DMS153 treated with DMSO at 0.1 percent for 48 hours (cell line): ENCODE data around the gene DAPK1.

Experiments
- DNase-seq: peaks from one replicate; lab custom pipeline; 2025; ENCODE audit not compliant: unreplicated experiment; lab: John Stamatoyannopoulos, UW

The DAPK1 gene

DNA sequence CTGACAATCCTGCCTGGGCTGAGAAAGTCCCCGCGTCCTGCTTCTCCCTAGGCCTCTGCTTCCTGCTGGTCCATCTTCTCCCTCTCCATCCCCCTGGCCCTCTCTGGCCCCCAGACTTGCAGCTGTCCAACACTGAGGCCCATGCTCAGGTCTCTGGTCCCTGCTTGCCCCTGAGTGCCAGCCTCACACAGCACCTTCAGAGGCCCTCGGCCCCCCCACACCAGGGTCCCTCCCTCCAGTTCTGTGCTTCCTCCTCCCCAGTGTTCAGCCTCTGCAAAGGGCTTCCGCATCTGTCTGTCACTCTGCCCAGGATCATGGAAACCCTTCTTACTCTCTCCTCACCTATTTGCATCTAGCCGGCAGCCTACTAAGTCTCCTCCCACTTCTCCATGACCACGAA, 165.9 kb downstream of the DAPK1 start:
- DNase-seq, result no peak

DNA sequence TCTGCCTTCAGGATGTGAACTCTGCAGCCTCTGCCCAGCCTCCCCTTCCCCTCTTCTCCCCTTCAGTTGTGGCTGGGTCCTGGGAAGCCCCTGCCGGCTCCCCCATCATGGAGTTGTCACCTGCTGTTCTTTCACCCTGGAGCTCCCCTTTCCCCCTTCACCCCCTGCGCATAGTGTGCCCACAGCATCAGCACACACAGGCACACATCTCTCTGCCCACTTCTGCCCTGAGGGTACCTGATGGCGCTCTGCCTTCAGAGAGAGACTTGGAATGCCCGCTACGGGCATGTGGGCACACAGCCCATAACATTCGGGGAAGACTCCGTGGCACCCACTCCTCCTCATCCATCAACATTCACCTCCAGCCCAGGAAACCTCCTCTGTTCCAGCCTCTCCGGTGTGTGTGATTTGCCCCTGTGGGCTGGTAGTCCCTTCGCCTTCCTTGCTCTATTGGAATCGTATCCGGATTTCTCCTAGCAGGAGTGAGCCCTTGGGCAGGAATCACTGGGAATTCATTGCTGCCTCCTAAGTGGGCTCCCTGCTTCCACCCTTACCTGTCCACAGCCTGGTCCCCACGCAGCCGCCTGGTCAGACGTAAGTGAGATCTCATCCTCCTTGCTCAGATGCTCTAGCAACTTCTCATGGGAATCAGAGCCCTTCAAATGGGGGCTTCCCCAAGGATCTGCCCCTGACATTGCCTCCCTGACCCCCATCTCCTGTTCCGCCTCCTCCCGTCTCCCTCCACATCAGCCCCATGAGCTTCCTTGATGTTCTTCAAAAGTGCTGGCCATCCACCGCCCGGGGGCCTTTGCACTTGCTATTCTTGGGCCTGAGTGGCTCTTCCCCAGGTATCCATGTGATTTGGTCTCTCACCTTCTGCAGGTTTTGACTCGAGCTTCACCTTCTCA, 166.7 kb downstream of the DAPK1 start:
- no peak for DNase-seq

DNA sequence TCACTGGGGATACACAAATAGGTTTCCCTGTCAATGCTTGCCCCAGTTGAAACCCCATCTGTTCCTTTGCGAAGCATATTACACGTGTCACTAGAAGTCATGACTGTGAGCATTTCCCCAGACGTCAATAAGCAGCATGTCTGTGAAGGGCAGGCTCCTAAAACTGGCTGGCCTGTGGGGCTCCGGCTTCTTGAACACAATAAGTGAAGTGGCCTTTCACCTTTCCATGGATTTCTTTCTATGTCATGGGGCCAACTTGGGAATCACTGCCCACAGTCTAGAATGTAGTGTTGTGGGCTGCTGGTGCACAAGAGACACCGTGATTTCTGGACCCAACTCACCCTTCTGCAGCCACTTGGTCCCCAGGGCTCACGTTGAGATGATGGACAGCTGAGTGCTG, 167.8 kb downstream of the DAPK1 start:
- DNase-seq, result no peak

DNA sequence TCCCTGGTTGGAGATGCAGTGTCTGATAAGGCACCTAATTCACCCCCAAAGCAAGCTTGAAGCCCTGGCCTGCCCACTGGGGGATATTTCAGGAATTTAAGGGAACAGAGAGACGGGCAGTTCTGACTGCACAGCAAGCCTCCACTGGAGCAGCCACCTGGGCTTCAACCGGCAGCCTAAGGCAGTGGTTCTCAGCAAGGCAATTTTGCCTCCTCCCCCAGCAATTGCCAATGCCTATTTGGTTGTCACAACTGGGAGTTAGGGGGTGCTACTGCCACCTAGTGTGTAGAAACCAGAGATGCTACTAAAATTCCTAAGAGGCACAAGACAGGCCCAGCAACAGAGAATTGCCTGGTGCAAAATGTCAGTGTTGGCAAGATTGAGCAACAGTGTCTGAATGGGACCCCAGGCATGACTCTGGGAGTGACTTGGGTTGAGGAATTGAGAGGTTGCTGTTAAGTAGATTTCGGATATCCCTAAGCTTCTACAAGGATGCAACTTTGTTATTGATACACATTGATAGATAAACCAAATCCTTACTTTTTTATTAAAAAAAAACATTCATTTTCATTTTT, 169.6 kb downstream of the DAPK1 start:
- DNase-seq, result no peak

DNA sequence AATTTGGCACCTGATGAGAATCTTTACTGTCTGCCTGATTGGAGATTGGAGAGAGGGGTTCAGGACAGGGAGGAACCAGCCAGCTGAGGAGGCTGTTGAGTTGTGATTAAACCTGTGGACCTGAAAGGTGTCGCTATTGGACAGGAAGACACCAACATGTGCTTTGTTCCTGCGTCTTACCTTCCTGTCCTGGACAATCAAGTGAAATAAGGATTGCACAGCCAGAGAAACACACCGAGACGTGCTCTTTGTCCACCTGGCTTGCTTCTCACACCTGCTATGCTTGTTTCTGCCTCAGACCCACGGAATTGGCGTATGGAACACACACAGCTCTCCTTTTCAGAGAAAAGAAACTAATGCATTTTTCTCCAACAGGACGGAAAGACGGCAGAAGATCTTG, 170.6 kb downstream of the DAPK1 start:
- DNase-seq, result no peak

DNA sequence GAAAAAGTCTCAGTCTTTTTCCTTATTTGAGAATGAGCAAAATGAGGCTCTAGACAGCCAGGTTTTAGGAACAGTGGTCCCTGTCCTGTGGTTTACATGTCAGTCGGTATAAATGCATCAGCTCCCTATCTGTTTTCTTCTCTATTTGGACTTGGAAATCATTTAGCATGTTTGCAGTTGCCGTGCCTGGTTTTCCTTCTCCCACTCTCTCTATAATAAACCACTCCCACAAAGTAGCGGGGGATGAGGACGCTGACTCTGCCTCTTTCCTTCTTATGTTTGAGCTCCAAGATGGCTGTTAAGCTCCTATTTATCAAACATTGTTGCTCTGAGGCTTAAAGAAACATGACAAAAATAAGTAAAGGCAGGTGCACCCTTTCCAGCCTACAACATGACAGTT, 171.1 kb downstream of the DAPK1 start:
- DNase-seq, result no peak

DNA sequence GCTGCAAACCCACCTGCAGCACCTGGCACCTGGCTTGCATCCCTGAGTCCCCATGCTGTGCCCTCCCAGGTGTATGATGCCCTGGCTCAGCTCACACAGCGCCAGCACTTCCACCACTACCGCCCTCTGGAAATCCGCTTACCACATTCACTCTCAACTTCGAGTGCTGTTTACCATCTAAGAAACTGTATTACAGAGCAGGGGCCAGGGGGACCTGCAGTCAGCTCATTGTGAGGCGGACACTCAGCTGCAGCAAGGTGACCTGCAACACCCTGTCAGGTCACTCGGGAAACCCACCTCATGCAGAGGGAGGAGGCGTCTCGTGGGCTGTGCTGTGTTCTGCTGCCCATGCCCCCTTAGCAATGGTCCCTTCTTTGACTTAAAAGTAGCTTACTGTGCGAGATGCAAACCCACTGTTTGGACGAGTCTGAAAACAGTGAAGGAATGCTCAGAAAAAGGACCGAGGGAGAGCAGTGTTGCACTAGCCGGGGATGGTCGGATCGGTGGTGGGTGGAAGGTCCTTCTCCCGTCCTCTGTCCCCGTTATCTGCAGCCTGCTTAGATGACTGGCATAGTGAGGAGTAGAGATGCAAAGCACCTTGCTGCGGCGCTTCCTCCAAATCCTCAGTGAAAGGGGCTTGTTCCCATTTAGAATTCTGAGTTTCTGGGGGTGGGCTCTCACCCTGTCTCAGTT, 173.1 kb downstream of the DAPK1 start:
- DNase-seq, result peak; percentile 14

DNA sequence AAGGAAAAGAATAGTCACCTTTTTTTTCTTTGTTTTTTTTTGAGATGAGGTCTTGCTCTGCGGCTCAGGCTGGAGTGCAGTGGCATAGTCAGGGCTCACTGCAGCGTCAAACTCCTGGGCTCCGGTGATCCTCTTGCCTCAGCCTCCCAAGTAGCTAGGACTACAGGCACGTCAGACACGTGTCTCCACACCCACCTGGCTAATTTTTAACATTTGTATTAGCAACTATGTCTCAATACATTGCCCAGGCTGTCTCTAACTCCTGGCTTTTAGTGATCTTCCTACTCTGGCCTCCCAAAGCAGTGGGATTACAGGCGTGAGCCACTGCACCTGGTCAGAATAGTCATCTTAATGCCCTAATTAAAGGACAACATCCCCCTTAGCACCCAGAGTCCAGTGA, 173.8 kb downstream of the DAPK1 start:
- no peak for DNase-seq

DNA sequence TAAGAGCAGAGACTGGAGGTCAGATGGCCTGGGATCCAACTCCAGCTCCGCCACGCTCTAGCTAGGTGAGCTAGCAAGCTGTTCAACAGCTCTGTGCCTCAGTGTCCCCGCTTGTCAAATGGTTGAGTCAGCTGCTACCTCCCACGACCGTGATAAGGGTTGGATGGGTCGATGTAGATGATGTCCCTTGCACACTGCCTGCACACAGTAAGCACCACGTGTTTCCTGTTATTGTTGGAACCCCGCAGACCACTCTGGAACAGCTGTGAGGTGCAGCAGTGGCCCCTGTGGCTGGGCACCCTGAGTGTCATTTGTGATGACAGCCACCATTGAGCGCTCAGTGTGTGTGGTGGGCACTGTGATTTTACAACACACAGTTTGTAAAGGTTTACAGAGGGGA, 174.3 kb downstream of the DAPK1 start:
- DNase-seq, result no peak

DNA sequence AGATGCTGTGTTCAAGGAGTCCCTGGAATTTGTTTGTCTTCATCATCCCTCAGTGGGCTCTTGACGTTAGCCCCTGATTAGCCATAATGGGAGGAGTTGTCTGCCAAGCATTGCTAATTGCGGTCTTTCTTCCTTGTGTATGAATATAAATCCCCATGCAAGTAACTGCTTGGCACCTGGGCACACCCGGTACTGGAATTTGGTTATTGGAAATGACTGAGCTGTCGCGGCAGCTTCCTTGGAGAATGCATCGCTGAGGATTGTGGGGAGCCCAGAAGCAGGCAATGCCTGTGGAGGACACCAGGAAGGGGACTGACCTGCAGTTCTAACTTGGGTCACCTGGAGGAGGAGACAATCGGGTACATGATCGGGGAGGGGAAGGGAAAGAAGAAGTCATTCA, 174.9 kb downstream of the DAPK1 start:
- DNase-seq, result no peak

DNA sequence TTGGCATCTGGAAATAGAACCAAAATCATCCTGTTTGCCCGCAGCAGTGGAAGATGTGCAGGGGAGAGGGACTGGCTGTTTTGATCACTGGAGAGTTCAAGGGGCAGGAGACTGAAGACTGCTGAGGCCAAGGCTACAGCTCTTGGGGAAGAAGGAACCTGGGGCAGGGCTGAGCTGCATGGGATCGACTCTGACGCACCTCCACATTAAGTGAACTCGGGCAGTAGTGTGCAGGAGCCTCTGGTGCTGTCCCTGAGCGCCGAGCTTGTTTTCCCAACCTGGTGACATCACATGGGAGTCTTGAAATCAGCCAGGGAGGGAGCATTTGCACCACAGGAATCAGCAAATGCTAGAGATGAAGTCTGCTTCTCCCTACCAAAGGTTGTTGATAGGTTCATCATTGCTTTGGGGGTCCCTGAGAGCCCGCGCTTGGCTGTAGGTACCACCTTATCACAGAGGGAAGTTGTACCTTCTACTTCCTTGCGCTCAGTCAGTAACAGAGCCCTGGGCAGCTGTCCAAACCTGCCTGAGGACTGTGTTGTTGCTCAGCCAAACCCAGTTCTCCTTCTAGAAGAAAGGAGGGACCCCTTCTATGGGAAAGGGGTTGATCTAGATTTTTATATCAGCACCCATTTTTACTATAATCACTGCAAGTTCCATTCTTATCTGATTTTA, 175.9 kb downstream of the DAPK1 start:
- no peak for DNase-seq

DNA sequence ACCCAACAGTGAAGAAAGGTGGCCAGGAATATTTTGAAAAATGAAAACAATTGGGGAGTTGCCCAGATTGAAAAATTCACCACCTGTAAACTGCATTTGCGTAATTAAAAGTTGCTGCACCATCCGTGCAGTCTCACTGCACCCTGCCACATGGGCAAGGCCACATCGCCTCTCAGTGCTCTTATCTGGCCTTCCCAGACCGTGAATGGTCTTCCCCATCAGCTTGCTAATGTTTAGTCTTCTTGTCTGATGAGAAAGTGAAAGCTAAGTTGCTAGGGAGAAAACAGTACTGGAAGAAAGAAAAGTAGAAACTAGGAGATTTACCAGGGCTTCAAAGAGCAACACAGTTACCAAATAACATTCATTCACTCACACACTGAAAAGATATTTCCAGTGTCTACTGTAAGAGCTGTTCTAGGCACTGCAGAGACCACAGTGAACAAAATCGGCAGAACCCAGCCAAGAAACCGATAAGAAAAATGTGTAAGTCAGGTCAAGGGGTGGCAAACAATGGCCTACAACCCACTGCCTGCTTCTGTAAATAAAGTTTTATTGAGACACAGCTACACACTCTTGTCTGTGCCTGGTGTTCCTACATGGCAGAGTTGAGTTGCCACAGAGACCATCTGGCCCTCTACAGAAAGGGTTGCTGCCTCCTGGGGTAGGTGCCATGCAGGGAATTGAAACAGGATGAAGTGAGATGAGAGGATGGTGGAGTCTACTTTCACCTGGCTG, 177.1 kb downstream of the DAPK1 start:
- no peak for DNase-seq

DNA sequence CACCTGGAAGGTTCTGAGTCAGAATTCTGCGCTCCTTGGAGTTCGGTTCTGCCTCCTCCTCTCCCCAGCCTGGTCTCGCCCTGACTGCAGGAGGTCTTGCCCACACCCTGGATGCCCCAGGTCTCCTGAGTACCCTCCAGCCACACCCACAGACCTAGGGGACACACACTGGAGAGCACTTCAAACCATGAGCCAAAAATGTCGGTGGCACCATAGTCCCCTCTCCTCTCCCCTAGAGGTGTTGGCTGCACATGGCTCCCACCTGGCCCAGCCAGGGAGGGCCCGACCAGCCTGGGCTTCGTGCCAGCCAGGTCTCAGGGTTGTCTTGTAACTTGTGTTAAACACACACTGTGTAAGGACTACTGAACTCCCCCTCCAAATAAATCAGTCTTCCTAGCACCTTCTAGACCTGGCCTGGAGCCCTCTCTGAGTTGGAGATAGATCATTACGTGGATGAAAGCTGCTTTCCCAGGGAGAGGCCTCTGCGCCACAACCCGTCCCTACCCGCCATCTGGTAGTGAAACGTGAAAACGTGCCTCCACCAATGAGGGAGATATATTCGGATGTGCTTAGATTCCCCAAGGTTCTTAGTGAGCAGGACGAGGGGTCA, 178.3 kb downstream of the DAPK1 start:
- DNase-seq, result no peak

DNA sequence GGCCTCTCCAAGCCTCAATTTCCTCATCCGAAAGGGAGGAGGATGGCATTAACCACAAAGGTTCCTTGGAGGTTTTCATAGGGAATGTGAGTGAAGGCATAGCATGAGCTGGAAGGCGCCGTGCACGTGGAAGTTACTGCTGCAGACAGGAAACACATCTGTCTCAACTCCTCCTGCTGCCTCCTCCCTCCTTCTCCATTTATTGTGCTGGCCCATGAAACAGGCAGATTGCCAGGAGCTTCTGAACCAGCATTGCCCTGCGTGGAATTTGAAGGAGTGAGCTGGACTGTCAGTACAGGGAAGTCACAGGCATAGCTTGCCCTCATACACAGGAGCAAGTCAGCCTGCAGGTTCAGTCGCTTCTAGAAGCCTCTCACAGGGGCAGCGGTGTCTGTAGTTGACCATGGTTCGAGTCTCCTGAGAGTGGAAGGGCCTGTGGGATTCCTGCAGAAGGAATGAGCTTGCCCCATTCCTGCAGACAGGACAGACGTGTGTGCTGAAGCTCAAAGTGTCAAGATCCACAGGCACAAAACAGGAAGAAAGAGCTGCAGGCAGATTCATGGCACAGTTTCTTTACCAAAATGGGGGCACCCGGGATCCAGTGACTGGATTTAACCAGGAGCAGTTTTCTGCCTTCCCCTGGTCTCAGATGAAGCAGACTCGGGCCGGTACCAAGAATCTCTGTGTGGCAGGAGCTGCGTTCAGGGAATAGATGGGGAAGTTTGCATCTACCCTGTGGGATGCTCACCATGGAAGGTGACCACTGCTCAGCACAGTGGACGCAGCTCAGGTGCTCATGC, 179.5 kb downstream of the DAPK1 start:
- DNase-seq, result no peak

DNA sequence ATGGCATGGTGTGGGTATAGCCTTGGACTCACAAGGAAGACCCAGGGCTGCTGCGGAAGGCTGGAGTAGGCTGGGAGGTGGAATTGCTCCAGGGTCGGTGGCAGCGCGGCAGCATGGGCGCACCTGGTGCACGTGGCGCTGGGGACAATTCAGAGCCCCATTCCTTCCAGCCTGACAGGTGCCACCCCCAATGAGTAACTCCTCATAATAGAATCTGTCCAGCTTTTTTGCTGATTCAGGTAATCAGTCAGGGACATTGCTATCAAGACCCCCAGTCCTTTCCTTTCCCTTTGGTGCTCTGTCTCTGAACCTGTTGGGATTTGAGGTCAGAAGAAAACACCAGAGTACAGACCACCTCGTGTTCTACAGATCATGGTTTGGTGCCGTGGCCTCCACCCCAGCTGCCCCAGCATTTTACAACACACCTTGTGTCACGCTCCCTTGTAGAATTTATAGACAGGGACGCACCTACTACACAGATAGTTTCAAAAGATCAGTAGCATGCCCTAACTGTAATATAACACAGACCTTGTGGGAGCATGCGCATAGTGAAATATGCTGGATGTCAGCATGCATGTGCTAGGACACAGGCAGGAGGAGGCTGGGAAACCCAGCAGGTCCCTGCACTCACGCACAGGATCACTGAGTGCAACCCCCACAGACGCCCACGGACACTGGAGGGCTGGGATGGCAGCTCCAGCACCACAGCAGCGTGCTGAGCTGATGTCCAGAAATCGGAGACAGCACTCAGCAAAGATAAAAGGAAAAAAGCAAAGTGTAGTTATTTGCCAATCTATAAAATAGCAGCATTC, 180.3 kb downstream of the DAPK1 start:
- no peak for DNase-seq

DNA sequence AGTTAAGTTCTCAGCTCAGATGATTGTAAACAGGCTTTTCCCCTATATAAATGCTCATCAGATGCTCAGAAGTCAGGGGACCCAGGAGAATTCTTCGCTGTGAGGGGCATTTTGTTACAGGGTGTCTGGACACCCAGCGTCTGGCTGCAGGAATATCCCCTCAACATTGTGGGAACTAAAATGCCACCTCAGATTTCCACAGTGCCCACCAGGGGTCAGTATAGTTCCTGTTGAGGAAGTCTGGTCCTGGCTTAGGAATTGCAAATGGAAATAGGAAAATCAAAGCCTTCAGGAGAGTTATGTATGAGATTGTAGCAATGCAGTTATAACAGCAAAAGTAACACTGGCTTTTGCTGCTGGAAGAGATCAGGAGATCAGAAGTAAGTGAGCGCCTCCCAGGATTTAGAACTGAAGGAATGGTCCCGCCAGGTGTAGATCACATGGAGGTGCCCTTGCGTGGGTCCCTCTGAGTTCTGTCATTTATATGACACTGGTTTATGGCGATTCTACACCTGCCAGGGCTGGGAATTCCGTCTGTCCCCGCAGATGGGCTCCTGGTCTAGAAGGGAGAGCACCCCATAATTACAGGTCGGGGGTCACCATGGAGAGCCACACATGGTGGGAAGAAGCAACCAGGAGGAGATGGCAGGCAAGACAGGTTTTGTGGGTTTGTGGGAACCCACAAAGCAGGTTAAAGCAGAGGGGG, 181.1 kb downstream of the DAPK1 start:
- DNase-seq, result peak; percentile 27

DNA sequence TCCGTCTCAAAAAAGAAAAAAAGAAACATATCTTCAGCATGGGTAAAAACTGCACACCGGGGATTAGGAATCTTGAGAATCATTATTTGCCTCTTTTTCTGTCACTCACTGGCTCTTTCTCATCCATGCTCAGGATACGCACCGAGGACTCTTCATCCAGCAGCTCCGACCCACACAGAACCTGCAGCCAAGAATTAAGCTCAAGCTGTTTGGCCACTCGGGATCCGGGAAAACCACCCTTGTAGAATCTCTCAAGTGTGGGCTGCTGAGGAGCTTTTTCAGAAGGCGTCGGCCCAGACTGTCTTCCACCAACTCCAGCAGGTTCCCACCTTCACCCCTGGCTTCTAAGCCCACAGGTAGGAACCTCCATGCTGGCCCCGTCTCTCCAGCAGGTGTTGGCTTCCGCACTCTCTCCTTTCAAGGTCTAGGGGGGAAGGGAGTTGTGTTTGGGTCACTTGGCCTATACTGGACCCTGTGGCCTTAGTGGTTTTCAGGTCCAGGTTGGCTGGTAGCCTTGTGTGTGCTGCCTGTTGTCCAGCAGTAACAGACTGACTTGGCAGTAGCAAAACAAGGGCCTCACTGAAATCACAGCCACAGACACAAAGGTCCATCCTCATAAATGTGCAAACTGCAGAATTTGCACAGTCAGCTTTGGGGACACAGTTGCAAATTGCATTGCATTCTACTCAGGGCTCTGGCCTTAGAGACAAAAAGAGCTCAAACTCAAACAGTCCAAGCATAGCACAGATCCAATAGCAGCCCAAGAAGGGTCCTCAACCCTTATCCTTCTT, 183.8 kb downstream of the DAPK1 start:
- no peak for DNase-seq
